Measurements from ENCODE around the gene GRIK1. TPM values are rescaled to one million over a fixed set of nuclear protein-coding genes. Genes with fewer than 3 reads are reported as not detected.

Gene GRIK1
- total RNA-seq, 1 experiment from 2014 or later: not detected

DNA sequence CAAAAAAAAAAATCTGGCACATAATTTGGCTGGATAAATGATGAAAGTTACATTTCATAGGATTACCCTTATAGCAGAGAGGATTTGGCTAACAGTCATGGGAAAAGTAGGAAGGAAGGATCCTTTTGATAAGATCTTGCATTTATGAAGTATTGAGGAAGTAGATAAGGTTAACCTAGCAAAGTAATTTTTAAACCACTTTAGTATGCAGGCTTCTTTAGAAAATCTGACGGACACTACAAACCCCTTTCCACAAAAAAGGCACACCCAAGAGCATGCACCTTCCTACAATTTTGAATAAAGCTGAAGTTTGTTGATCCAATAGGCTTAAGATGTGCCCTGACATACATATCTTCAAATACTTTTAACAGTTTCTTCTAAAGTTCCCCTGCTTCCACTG is 275.2 kb downstream of the GRIK1 start:
- H3K27me3 ChIP-seq (replicated peaks; ENCODE audit: control insufficient read depth, insufficient read depth, low read length): no peaks in the 10 kb centered on the region
- DNase-seq: no peak
- H3K27me3 Mint-ChIP-seq (ENCODE audit: insufficient read depth, unreplicated experiment): peaks cover 14% of the 10 kb centered on the region
- no peak for TF ChIP-seq CTCF (IDR thresholded peaks at IDR 0.05; ENCODE audit: insufficient read depth in 1 of 2, low read depth in 1 of 2, low read length in 1 of 2, severe bottlenecking in 1 of 2, unreplicated experiment in 1 of 2)
- H3K27ac Mint-ChIP-seq (ENCODE audit: unreplicated experiment): no peak overlapping the region
- peaks cover 7% of the 10 kb centered on the region for H3K4me1 Mint-ChIP-seq (ENCODE audit: low read depth, unreplicated experiment)
- CTCF ChIA-PET: no interaction called here
- POLR2A ChIA-PET: no interaction called here
- no peak overlapping the region for H3K4me3 ChIP-seq (ENCODE audit: low read depth, low read length)
- H3K9me3 ChIP-seq: peaks cover 4% of the 10 kb centered on the region; the same call in 1 of the 2 replicates
- H3K36me3 ChIP-seq (ENCODE audit: control insufficient read depth, insufficient read depth, low read length): no peaks in the 10 kb centered on the region
- H3K36me3 Mint-ChIP-seq (ENCODE audit: insufficient read depth, unreplicated experiment): no peaks in the 10 kb centered on the region
- H3K4me3 Mint-ChIP-seq (ENCODE audit: unreplicated experiment): no peak overlapping the region
- peaks cover 11% of the 10 kb centered on the region for H3K4me1 ChIP-seq
- no TSS peak for BruUV-seq (replicated peaks)
- peaks cover 10% of the 10 kb centered on the region for H3K9me3 Mint-ChIP-seq (ENCODE audit: unreplicated experiment)
- intact Hi-C loops (cut with micrococcal nuclease; ENCODE audit: unreplicated experiment): no loop called here

GRCh38 chr21:29661672-29662442 is 277.9 kb downstream of the GRIK1 start:
- intact Hi-C loops (cut with micrococcal nuclease; ENCODE audit: unreplicated experiment): no loop called here
- H3K27me3 ChIP-seq (replicated peaks; ENCODE audit: control insufficient read depth, insufficient read depth, low read length): no peaks in the 10 kb centered on the region
- H3K27me3 Mint-ChIP-seq (ENCODE audit: insufficient read depth, unreplicated experiment): no peaks in the 10 kb centered on the region
- H3K36me3 ChIP-seq (ENCODE audit: control insufficient read depth, insufficient read depth, low read length): no peaks in the 10 kb centered on the region
- H3K4me1 Mint-ChIP-seq (ENCODE audit: low read depth, unreplicated experiment): no peaks in the 10 kb centered on the region
- no peak for DNase-seq
- no TSS peak for BruUV-seq (replicated peaks)
- ChIA-PET CTCF (no interaction called here), POLR2A (no interaction called here)
- no peaks in the 10 kb centered on the region for H3K9me3 Mint-ChIP-seq (ENCODE audit: unreplicated experiment)
- H3K27ac Mint-ChIP-seq (ENCODE audit: unreplicated experiment): no peak overlapping the region
- H3K4me3 ChIP-seq (ENCODE audit: low read depth, low read length): no peak overlapping the region
- TF ChIP-seq CTCF (IDR thresholded peaks at IDR 0.05; ENCODE audit: insufficient read depth in 1 of 2, low read depth in 1 of 2, low read length in 1 of 2, severe bottlenecking in 1 of 2, unreplicated experiment in 1 of 2): no peak
- peaks cover 28% of the 10 kb centered on the region for H3K4me1 ChIP-seq
- H3K36me3 Mint-ChIP-seq (ENCODE audit: insufficient read depth, unreplicated experiment): no peaks in the 10 kb centered on the region
- H3K4me3 Mint-ChIP-seq (ENCODE audit: unreplicated experiment): no peak overlapping the region
- H3K9me3 ChIP-seq: peaks cover 4% of the 10 kb centered on the region; the same call in 1 of the 2 replicates

- no TSS peak for BruUV-seq (replicated peaks)
- TF ChIP-seq CTCF (IDR thresholded peaks at IDR 0.05; ENCODE audit: insufficient read depth in 1 of 2, low read depth in 1 of 2, low read length in 1 of 2, severe bottlenecking in 1 of 2, unreplicated experiment in 1 of 2): no peak
- peaks cover 4% of the 10 kb centered on the region; the same call in 1 of the 2 replicates for H3K9me3 ChIP-seq
- H3K27me3 Mint-ChIP-seq (ENCODE audit: insufficient read depth, unreplicated experiment): no peaks in the 10 kb centered on the region
- no peaks in the 10 kb centered on the region for H3K9me3 Mint-ChIP-seq (ENCODE audit: unreplicated experiment)
- H3K4me3 ChIP-seq (ENCODE audit: low read depth, low read length): no peak overlapping the region
- POLR2A ChIA-PET: no interaction called here
- H3K36me3 ChIP-seq (ENCODE audit: control insufficient read depth, insufficient read depth, low read length): no peaks in the 10 kb centered on the region
- H3K4me1 ChIP-seq: peaks cover 33% of the 10 kb centered on the region
- no peak overlapping the region for H3K27ac Mint-ChIP-seq (ENCODE audit: unreplicated experiment)
- intact Hi-C loops (cut with micrococcal nuclease; ENCODE audit: unreplicated experiment): no loop called here
- H3K27me3 ChIP-seq (replicated peaks; ENCODE audit: control insufficient read depth, insufficient read depth, low read length): no peaks in the 10 kb centered on the region
- no peaks in the 10 kb centered on the region for H3K4me1 Mint-ChIP-seq (ENCODE audit: low read depth, unreplicated experiment)
- no peak overlapping the region for H3K4me3 Mint-ChIP-seq (ENCODE audit: unreplicated experiment)
- CTCF ChIA-PET: no interaction called here
- H3K36me3 Mint-ChIP-seq (ENCODE audit: insufficient read depth, unreplicated experiment): no peaks in the 10 kb centered on the region
- no peak for DNase-seq
Observed at GRCh38 chr21:29660047-29660720, 279.6 kb downstream of the GRIK1 start.

Data from Caco-2 (cell line).